Thoracic aorta (tissue), 2 donors: ENCODE data around the gene PIN4. TPM values are rescaled to one million over a fixed set of nuclear protein-coding genes. Genes with fewer than 3 reads are reported as not detected.
"Not testable (repeated sequence)": the region's sequence is repeated elsewhere in the genome, so short reads cannot be mapped to it uniquely, and the experiment has no call there.

Experiments
- ATAC-seq: fragments of 150-250 bp; one replicate; pipeline ENCODE4 v1.8.0; 2017; ENCODE audit warnings: low read depth; ENCODE audit not compliant: insufficient number of reproducible peaks, low FRiP score
- DNase-seq: peaks from one replicate; pipeline ENCODE4 v3.0.0-alpha.2; 2020; ENCODE audit warnings: low spot score
- H3K27ac ChIP-seq, 2 donors: fragments of 200-600 bp; sonication (generic); 1 replicate in 1 of 2; 2 replicates in 1 of 2; pipeline ENCODE4 v1.5.1; 2016; ENCODE audit warnings: mild to moderate bottlenecking in 2 of 2, moderate library complexity in 2 of 2
- H3K27me3 ChIP-seq: fragments of 200-600 bp; sonication (generic); replicated peaks from 2 replicates; pipeline ENCODE4 v1.6.0; 2016; ENCODE audit warnings: mild to moderate bottlenecking; ENCODE audit not compliant: insufficient read depth
- H3K36me3 ChIP-seq: fragments of 200-600 bp; sonication (generic); one replicate; pipeline ENCODE4 v1.5.1; 2016
- H3K4me1 ChIP-seq, 2 donors: fragments of 200-600 bp; sonication (generic); 1 replicate in 1 of 2; 2 replicates in 1 of 2; pipeline versions ENCODE4 v1.5.1 to v1.6.0; 2016; ENCODE audit warnings: low read depth in 2 of 2, mild to moderate bottlenecking in 1 of 2; ENCODE audit not compliant: control insufficient read depth in 1 of 2
- H3K4me3 ChIP-seq: fragments of 200-600 bp; sonication (generic); 2 replicates; pipeline ENCODE4 v1.5.1; 2016; ENCODE audit warnings: mild to moderate bottlenecking
- H3K9me3 ChIP-seq: fragments of 200-600 bp; sonication (generic); 2 replicates; pipeline ENCODE4 v1.5.1; 2016
- CTCF ChIP-seq: fragments of 200-600 bp; sonication (generic); IDR thresholded peaks from one replicate; pipeline ENCODE4 v1.5.1; 2019; ENCODE audit warnings: antibody characterized with exemption
- total RNA-seq, 2 donors: library from RNA; depleted of rRNA; stranded (reverse); fragments of >200 nt; gene quantifications; one replicate each; pipeline versions ENCODE4 v1.1.0 to v1.2.3, GENCODE V29; 2016

Gene PIN4
- total RNA-seq, 2 donors from 2014 or later = 3.9 to 5.6 TPM

- DNase-seq = no peak
- no peaks in the 10 kb centered on the region for H3K36me3 ChIP-seq
- H3K4me3 ChIP-seq = no peak overlapping the region
- H3K9me3 ChIP-seq = no peaks in the 10 kb centered on the region
- no peaks in the 10 kb centered on the region for H3K27me3 ChIP-seq
- ATAC-seq = no peak
- H3K27ac ChIP-seq = no peak overlapping the region
- H3K4me1 ChIP-seq = no peaks in the 10 kb centered on the region
- no peak for TF ChIP-seq CTCF
Measured at GRCh38 chrX:72208126-72208800, 26.7 kb downstream of the PIN4 start.

- H3K27me3 ChIP-seq = no peaks in the 10 kb centered on the region
- H3K9me3 ChIP-seq = no peaks in the 10 kb centered on the region
- H3K27ac ChIP-seq = no peak overlapping the region
- no peak for ATAC-seq
- no peak for DNase-seq
- no peaks in the 10 kb centered on the region for H3K4me1 ChIP-seq
- no peaks in the 10 kb centered on the region for H3K36me3 ChIP-seq
- H3K4me3 ChIP-seq = no peak overlapping the region
- no peak for TF ChIP-seq CTCF
Measured at GRCh38 chrX:72216973-72217372, 35.4 kb downstream of the PIN4 start.

- H3K4me1 ChIP-seq, ATAC-seq, H3K36me3 ChIP-seq, DNase-seq, H3K4me3 ChIP-seq, H3K27ac ChIP-seq, H3K9me3 ChIP-seq, H3K27me3 ChIP-seq: not testable (repeated sequence)
Measured at GRCh38 chrX:72220375-72220774, 38.8 kb downstream of the PIN4 start.

- H3K27me3 ChIP-seq = no peaks in the 10 kb centered on the region
- H3K27ac ChIP-seq = no peak overlapping the region
- H3K9me3 ChIP-seq = no peaks in the 10 kb centered on the region
- H3K36me3 ChIP-seq = no peaks in the 10 kb centered on the region
- no peaks in the 10 kb centered on the region for H3K4me1 ChIP-seq
- no peak for TF ChIP-seq CTCF
- ATAC-seq (no peak), DNase-seq (no peak)
- no peak overlapping the region for H3K4me3 ChIP-seq
Measured at GRCh38 chrX:72230290-72230689, 48.7 kb downstream of the PIN4 start.

- H3K4me1 ChIP-seq = no peaks in the 10 kb centered on the region
- ATAC-seq (no peak), DNase-seq (no peak)
- no peaks in the 10 kb centered on the region for H3K36me3 ChIP-seq
- TF ChIP-seq CTCF = no peak
- H3K27ac ChIP-seq = no peak overlapping the region
- no peaks in the 10 kb centered on the region for H3K9me3 ChIP-seq
- H3K27me3 ChIP-seq = no peaks in the 10 kb centered on the region
- H3K4me3 ChIP-seq = no peak overlapping the region
Measured at GRCh38 chrX:72236841-72237240, 55.3 kb downstream of the PIN4 start.

- no peak overlapping the region for H3K27ac ChIP-seq
- TF ChIP-seq CTCF = no peak
- no peaks in the 10 kb centered on the region for H3K9me3 ChIP-seq
- no peak overlapping the region for H3K4me3 ChIP-seq
- H3K36me3 ChIP-seq = no peaks in the 10 kb centered on the region
- no peaks in the 10 kb centered on the region for H3K27me3 ChIP-seq
- H3K4me1 ChIP-seq = no peaks in the 10 kb centered on the region
- no peak for ATAC-seq
- DNase-seq = no peak
Measured at GRCh38 chrX:72238183-72238582, 56.6 kb downstream of the PIN4 start.
